ENCODE data around the gene AKT2. TPM values are rescaled to one million over a fixed set of nuclear protein-coding genes. Genes with fewer than 3 reads are reported as not detected.

Gene AKT2
- polyA plus RNA-seq, 3 donors = 11.4 to 122 (median 16.3) TPM

DNA sequence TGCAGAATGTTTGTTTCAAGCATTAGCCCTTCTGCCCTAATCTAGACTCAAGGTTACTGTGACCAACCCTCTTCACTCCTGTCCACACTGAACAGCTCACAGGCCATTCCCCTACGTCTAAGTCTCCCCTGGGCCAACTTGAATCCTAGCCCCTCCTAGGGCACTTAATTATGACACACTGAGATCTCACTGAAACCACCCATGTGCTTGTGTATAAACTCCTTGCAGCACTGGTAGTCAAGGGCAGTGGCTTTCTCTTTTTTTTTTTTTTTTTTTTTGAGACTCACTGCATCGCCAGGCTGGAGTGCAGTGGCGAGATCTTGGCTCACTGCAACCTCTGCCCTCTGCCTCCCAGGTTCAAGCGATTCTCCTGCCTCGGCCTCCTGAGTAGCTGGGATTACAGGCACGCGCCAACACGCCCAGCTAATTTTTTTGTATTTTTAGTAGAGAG is 1.9 kb upstream of the AKT2 start:
- intact Hi-C loops (cut with micrococcal nuclease) = loop anchor here in 1 of 2 donors (5.0 to 10.0 kb wide), 2 partner anchors 152 to 155 kb away; partner anchors contain the start of gene SERTAD3

DNA sequence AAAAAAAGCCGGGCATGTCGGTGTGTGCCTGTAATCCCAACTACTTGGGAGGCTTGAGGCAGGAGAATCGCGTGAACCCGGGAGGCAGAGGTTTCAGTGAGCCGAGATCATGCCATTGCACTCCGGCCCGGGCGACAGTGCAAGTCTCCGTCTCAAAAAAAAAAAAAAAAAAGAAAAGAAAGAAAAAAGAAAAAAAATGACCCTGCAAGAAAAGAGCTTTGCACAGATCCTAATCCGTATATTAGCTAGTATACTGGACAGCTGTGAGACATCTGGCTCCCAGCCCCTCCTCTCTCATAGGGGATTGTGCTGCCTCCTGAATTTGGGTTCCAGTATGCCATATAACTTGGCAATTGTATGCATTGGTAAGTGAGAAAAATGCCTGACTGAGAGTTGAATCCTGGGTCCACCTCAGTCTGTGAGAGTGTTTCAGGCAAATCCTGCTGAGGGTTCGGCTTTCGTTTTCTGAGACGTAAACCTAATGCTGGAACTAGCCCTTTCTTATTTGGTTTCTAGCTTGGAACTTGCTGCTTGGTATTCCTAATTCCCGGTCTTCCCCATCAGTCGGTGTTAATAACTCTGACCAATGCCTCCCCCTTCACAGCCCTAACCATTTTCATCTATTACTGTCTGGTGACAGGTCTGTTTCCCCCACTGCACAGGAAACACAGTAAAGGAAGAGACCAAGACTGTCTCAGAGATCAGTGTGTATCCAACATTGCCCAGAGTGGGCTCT is 1.3 kb upstream of the AKT2 start:
- Mint-ChIP-seq H3K4me3 (no peak overlapping the region), H3K4me1 (peaks cover 25% of the 10 kb centered on the region), H3K27me3 (ENCODE audit: low read depth in 3 of 3) (peaks cover 0 to 2% (median 2%) of the 10 kb centered on the region in 3 donors), H3K9me3 (no peaks in the 10 kb centered on the region), H3K27ac (peak overlapping the region in 6 of 7 donors; percentile 99 to 100 (median 100)), H3K36me3 (peaks cover 3 to 4% of the 10 kb centered on the region in 2 donors)
- WGBS (ENCODE audit: insufficient coverage) = 97% methylated on average over 6 of the region's 16 CpGs
- Histone ChIP-seq H2AFZ (ENCODE audit: insufficient read depth, low read depth, low read length, poor library complexity, severe bottlenecking) (peak overlapping the region; percentile 87), H3K9ac (ENCODE audit: insufficient read depth, low read length, poor library complexity, severe bottlenecking) (peak overlapping the region; percentile 85), H3K27me3 (ENCODE audit: control insufficient read depth in 2 of 2, insufficient read depth in 2 of 2, low read length in 2 of 2) (no peaks in the 10 kb centered on the region), H4K20me1 (ENCODE audit: insufficient read depth, low read length) (peaks cover 25% of the 10 kb centered on the region), H3K4me1 (ENCODE audit: control insufficient read depth in 1 of 2, insufficient read depth in 2 of 2, low read length in 2 of 2) (peaks cover 20 to 21% of the 10 kb centered on the region in 2 donors), H3K27ac (ENCODE audit: low read depth in 1 of 2, low read length in 2 of 2) (peak overlapping the region; percentile 89 to 96), H3K4me3 (replicated peaks in 1 of 3; ENCODE audit: low read depth in 2 of 3, low read length in 3 of 3) (no peak overlapping the region), H3K79me2 (ENCODE audit: insufficient read depth, low read length) (peaks cover 37% of the 10 kb centered on the region), H3K36me3 (replicated peaks in 1 of 2; ENCODE audit: control insufficient read depth in 1 of 2, insufficient read depth in 2 of 2, low read length in 2 of 2) (peaks cover 0 to 12% of the 10 kb centered on the region in 2 donors), H3K4me2 (replicated peaks; ENCODE audit: extremely low read depth, low read length, poor library complexity, severe bottlenecking) (no peak overlapping the region), H3K9me3 (replicated peaks in 1 of 2; ENCODE audit: control insufficient read depth in 1 of 2, insufficient read depth in 1 of 2, low read length in 2 of 2) (no peaks in the 10 kb centered on the region)
- DNase-seq = no peak
- TF ChIP-seq, protein P1, sequence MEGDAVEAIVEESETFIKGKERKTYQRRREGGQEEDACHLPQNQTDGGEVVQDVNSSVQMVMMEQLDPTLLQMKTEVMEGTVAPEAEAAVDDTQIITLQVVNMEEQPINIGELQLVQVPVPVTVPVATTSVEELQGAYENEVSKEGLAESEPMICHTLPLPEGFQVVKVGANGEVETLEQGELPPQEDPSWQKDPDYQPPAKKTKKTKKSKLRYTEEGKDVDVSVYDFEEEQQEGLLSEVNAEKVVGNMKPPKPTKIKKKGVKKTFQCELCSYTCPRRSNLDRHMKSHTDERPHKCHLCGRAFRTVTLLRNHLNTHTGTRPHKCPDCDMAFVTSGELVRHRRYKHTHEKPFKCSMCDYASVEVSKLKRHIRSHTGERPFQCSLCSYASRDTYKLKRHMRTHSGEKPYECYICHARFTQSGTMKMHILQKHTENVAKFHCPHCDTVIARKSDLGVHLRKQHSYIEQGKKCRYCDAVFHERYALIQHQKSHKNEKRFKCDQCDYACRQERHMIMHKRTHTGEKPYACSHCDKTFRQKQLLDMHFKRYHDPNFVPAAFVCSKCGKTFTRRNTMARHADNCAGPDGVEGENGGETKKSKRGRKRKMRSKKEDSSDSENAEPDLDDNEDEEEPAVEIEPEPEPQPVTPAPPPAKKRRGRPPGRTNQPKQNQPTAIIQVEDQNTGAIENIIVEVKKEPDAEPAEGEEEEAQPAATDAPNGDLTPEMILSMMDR (IDR thresholded peaks at IDR 0.05) = no peak
- intact Hi-C loops (cut with micrococcal nuclease) = loop anchor here in 1 of 2 donors (5.0 to 10.0 kb wide), 2 partner anchors 152 to 156 kb away; partner anchors contain the start of gene SERTAD3

More for the DNA sequence above, 1.9 kb upstream of the AKT2 start:
- Histone ChIP-seq H3K79me2 (ENCODE audit: insufficient read depth, low read length) (peaks cover 31% of the 10 kb centered on the region), H3K4me2 (replicated peaks; ENCODE audit: extremely low read depth, low read length, poor library complexity, severe bottlenecking) (no peak overlapping the region), H2AFZ (ENCODE audit: insufficient read depth, low read depth, low read length, poor library complexity, severe bottlenecking) (peak overlapping the region; percentile 48), H3K27me3 (ENCODE audit: control insufficient read depth in 2 of 2, insufficient read depth in 2 of 2, low read length in 2 of 2) (no peaks in the 10 kb centered on the region), H3K9me3 (replicated peaks in 1 of 2; ENCODE audit: control insufficient read depth in 1 of 2, insufficient read depth in 1 of 2, low read length in 2 of 2) (no peaks in the 10 kb centered on the region), H3K9ac (ENCODE audit: insufficient read depth, low read length, poor library complexity, severe bottlenecking) (no peak overlapping the region), H3K4me3 (replicated peaks in 1 of 3; ENCODE audit: low read depth in 2 of 3, low read length in 3 of 3) (no peak overlapping the region), H3K36me3 (replicated peaks in 1 of 2; ENCODE audit: control insufficient read depth in 1 of 2, insufficient read depth in 2 of 2, low read length in 2 of 2) (peaks cover 0 to 7% of the 10 kb centered on the region in 2 donors), H4K20me1 (ENCODE audit: insufficient read depth, low read length) (peaks cover 19% of the 10 kb centered on the region), H3K4me1 (ENCODE audit: control insufficient read depth in 1 of 2, insufficient read depth in 2 of 2, low read length in 2 of 2) (peaks cover 20 to 21% of the 10 kb centered on the region in 2 donors), H3K27ac (ENCODE audit: low read depth in 1 of 2, low read length in 2 of 2) (no peak overlapping the region)
- Mint-ChIP-seq H3K27me3 (ENCODE audit: low read depth in 3 of 3) (peaks cover 0 to 2% (median 2%) of the 10 kb centered on the region in 3 donors), H3K27ac (peak overlapping the region in 3 of 7 donors; percentile 10 to 100 (median 29)), H3K36me3 (peaks cover under 1 to 4% of the 10 kb centered on the region in 2 donors), H3K9me3 (no peaks in the 10 kb centered on the region), H3K4me1 (peaks cover 25% of the 10 kb centered on the region), H3K4me3 (no peak overlapping the region)
- DNase-seq = no peak
- 94% methylated on average over 2 of the region's 8 CpGs for WGBS (ENCODE audit: insufficient coverage)
- TF ChIP-seq, protein P1 (IDR thresholded peaks at IDR 0.05) = no peak
